ENCODE data around the gene PTX4.

DNA sequence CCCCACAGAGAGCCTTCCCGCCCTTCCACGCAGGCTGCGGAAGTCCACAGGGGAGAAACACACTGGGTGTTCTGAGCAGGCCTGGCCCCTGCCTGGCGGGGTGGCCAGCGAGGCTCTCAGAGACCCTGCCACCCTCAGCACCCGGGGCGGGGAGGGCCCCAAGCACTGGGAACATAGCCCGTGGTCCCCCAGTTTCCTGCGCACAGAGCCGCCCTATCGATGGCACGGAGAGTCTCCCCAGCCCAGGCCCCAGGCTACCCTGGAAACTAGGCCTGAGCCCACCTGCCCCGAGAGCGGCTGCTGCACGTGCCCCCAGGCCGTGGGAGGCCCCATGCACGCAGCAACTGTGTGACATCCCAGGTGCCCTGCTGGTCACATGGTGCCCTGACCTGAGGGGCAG lies 34.2 kb downstream of the PTX4 start:
- TF ChIP-seq, protein P1, sequence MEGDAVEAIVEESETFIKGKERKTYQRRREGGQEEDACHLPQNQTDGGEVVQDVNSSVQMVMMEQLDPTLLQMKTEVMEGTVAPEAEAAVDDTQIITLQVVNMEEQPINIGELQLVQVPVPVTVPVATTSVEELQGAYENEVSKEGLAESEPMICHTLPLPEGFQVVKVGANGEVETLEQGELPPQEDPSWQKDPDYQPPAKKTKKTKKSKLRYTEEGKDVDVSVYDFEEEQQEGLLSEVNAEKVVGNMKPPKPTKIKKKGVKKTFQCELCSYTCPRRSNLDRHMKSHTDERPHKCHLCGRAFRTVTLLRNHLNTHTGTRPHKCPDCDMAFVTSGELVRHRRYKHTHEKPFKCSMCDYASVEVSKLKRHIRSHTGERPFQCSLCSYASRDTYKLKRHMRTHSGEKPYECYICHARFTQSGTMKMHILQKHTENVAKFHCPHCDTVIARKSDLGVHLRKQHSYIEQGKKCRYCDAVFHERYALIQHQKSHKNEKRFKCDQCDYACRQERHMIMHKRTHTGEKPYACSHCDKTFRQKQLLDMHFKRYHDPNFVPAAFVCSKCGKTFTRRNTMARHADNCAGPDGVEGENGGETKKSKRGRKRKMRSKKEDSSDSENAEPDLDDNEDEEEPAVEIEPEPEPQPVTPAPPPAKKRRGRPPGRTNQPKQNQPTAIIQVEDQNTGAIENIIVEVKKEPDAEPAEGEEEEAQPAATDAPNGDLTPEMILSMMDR (IDR thresholded peaks at IDR 0.05; ENCODE audit: insufficient read depth, low read length, poor library complexity, severe bottlenecking), result no peak
- TF ChIP-seq EZH2phosphoT487 (conservative IDR thresholded peaks at IDR 0.05; ENCODE audit: low read length), result no peak

Measured in SU-DHL-6 (cell line).